ENCODE results near the gene ROMO1.

The ROMO1 gene

GRCh38 chr20:35729836-35730582 is 30.8 kb downstream of the ROMO1 start:
- Mint-ChIP-seq H3K4me1 (peaks cover 43% of the 10 kb centered on the region), H3K36me3 (peaks cover 100% of the 10 kb centered on the region), H3K4me3 (no peak overlapping the region), H3K27ac (peak overlapping the region; percentile 50), H3K9me3 (no peaks in the 10 kb centered on the region)
- DNase-seq (ENCODE audit: low spot score in 2 of 2): no peak
- no peak for ATAC-seq

- H3K36me3 Mint-ChIP-seq: peaks cover 100% of the 10 kb centered on the region
- no peak for DNase-seq (ENCODE audit: low spot score in 2 of 2)
These were observed 31.6 kb downstream of the ROMO1 start for GRCh38 chr20:35730583-35731468.

GRCh38 chr20:35731469-35731788 is 32.2 kb downstream of the ROMO1 start:
- ATAC-seq (no peak), DNase-seq (ENCODE audit: low spot score in 2 of 2) (no peak)
- H3K4me3 Mint-ChIP-seq: peak overlapping the region; percentile 1
- no peak overlapping the region for H3K27ac Mint-ChIP-seq
- no peaks in the 10 kb centered on the region for H3K9me3 Mint-ChIP-seq
- peaks cover 100% of the 10 kb centered on the region for H3K36me3 Mint-ChIP-seq
- peaks cover 47% of the 10 kb centered on the region for H3K4me1 Mint-ChIP-seq

More at GRCh38 chr20:35730583-35731468, 31.6 kb downstream of the ROMO1 start:
- Mint-ChIP-seq H3K9me3 (no peaks in the 10 kb centered on the region), H3K27ac (peak overlapping the region; percentile 50), H3K4me3 (no peak overlapping the region), H3K4me1 (peaks cover 41% of the 10 kb centered on the region)
- no peak for ATAC-seq

GRCh38 chr20:35731862-35732643 is 32.8 kb downstream of the ROMO1 start:
- H3K9me3 Mint-ChIP-seq: no peaks in the 10 kb centered on the region
- peaks cover 48% of the 10 kb centered on the region for H3K4me1 Mint-ChIP-seq
- ATAC-seq (no peak), DNase-seq (ENCODE audit: low spot score in 2 of 2) (peak in 1 of 2 donors; percentile 40)
- H3K4me3 Mint-ChIP-seq: peak overlapping the region; percentile 1
- H3K27ac Mint-ChIP-seq: no peak overlapping the region
- peaks cover 100% of the 10 kb centered on the region for H3K36me3 Mint-ChIP-seq

- H3K4me3 Mint-ChIP-seq: peak overlapping the region; percentile 36
- ATAC-seq: no peak
- H3K36me3 Mint-ChIP-seq: peaks cover 100% of the 10 kb centered on the region
- peaks cover 48% of the 10 kb centered on the region for H3K4me1 Mint-ChIP-seq
- no peaks in the 10 kb centered on the region for H3K9me3 Mint-ChIP-seq
- no peak for DNase-seq (ENCODE audit: low spot score in 2 of 2)
- H3K27ac Mint-ChIP-seq: peak overlapping the region; percentile 76
These were observed 33.4 kb downstream of the ROMO1 start for GRCh38 chr20:35732644-35732982.

GRCh38 chr20:35734374-35734773 is 35.2 kb downstream of the ROMO1 start:
- no peaks in the 10 kb centered on the region for H3K9me3 Mint-ChIP-seq
- ATAC-seq: no peak
- peaks cover 61% of the 10 kb centered on the region for H3K4me1 Mint-ChIP-seq
- H3K4me3 Mint-ChIP-seq: peak overlapping the region; percentile 36
- H3K36me3 Mint-ChIP-seq: peaks cover 100% of the 10 kb centered on the region
- DNase-seq (ENCODE audit: low spot score in 2 of 2): no peak
- peak overlapping the region; percentile 76 for H3K27ac Mint-ChIP-seq

GRCh38 chr20:35734777-35735649 is 35.8 kb downstream of the ROMO1 start:
- Mint-ChIP-seq H3K27ac (peak overlapping the region; percentile 100), H3K4me3 (peak overlapping the region; percentile 85), H3K4me1 (peaks cover 63% of the 10 kb centered on the region), H3K36me3 (peaks cover 100% of the 10 kb centered on the region), H3K9me3 (no peaks in the 10 kb centered on the region)
- ATAC-seq: no peak
- no peak for DNase-seq (ENCODE audit: low spot score in 2 of 2)

- Mint-ChIP-seq H3K9me3 (no peaks in the 10 kb centered on the region), H3K36me3 (peaks cover 100% of the 10 kb centered on the region), H3K4me3 (peak overlapping the region; percentile 85)
These were observed 36.7 kb downstream of the ROMO1 start for GRCh38 chr20:35735826-35736470.

GRCh38 chr20:35737865-35738333 is 38.7 kb downstream of the ROMO1 start:
- Mint-ChIP-seq H3K9me3 (no peaks in the 10 kb centered on the region), H3K4me3 (peak overlapping the region; percentile 85), H3K36me3 (peaks cover 100% of the 10 kb centered on the region), H3K27ac (peak overlapping the region; percentile 100), H3K4me1 (peaks cover 73% of the 10 kb centered on the region)
- no peak for ATAC-seq
- no peak for DNase-seq (ENCODE audit: low spot score in 2 of 2)

More at GRCh38 chr20:35735826-35736470, 36.7 kb downstream of the ROMO1 start:
- H3K4me1 Mint-ChIP-seq: peaks cover 65% of the 10 kb centered on the region
- ATAC-seq: peak; percentile 18
- H3K27ac Mint-ChIP-seq: peak overlapping the region; percentile 100
- no peak for DNase-seq (ENCODE audit: low spot score in 2 of 2)

- Mint-ChIP-seq H3K9me3 (no peaks in the 10 kb centered on the region), H3K27ac (peak overlapping the region; percentile 100), H3K4me1 (peaks cover 73% of the 10 kb centered on the region), H3K4me3 (peak overlapping the region; percentile 85), H3K36me3 (peaks cover 97% of the 10 kb centered on the region)
- DNase-seq (ENCODE audit: low spot score in 2 of 2) (no peak), ATAC-seq (no peak)
These were observed 39.4 kb downstream of the ROMO1 start for GRCh38 chr20:35738410-35739179.

- H3K4me1 Mint-ChIP-seq: peaks cover 73% of the 10 kb centered on the region
- peak overlapping the region; percentile 85 for H3K4me3 Mint-ChIP-seq
- ATAC-seq (no peak), DNase-seq (ENCODE audit: low spot score in 2 of 2) (no peak)
- H3K36me3 Mint-ChIP-seq: peaks cover 94% of the 10 kb centered on the region
- peak overlapping the region; percentile 100 for H3K27ac Mint-ChIP-seq
- H3K9me3 Mint-ChIP-seq: no peaks in the 10 kb centered on the region
These were observed 40.3 kb downstream of the ROMO1 start for GRCh38 chr20:35739294-35740163.

- Mint-ChIP-seq H3K9me3 (no peaks in the 10 kb centered on the region), H3K27ac (peak within 1 kb of the TSS; percentile 100), H3K4me1 (peaks cover 57% of the 10 kb centered on the region), H3K4me3 (peak within 1 kb of the TSS; percentile 85), H3K36me3 (peaks cover 68% of the 10 kb centered on the region)
- ATAC-seq: peak; percentile 91
- peak; percentile 96 to 99 for DNase-seq (ENCODE audit: low spot score in 2 of 2)
These were observed 42.9 kb downstream of the ROMO1 start, which contains the start of gene RBM39 for GRCh38 chr20:35741892-35742740. TSS of gene RBM39 (minus strand) at chr20:35742260. CDS start at chr20:35740874, 1,386 bp downstream.

Data from stimulated activated effector memory CD8-positive, alpha-beta T cell treated with anti-CD3 and anti-CD28 coated beads, Interleukin-12 subunit alpha, Interleukin-12 subunit beta, amount 100 ng/mL, for 72 hours (primary cell).